Globus pallidus (tissue), 1 donor: ENCODE results near the gene RPLP2.

Experiments
- DNase-seq: peaks from one replicate; pipeline ENCODE4 v3.0.0-alpha.2; 2015; ENCODE audit warnings: low spot score

The RPLP2 gene

GRCh38 chr11:836700-837099, 26.9 kb downstream of the RPLP2 start:
- no peak for DNase-seq

GRCh38 chr11:837189-837989, 27.6 kb downstream of the RPLP2 start:
- DNase-seq = no peak

GRCh38 chr11:837990-838307, 28.2 kb downstream of the RPLP2 start:
- DNase-seq = no peak

- DNase-seq = no peak
These were observed 28.9 kb downstream of the RPLP2 start for GRCh38 chr11:838441-839279.

GRCh38 chr11:839280-839623, 29.5 kb downstream of the RPLP2 start:
- no peak for DNase-seq

- no peak for DNase-seq
These were observed 30.3 kb downstream of the RPLP2 start for GRCh38 chr11:839875-840617.

GRCh38 chr11:841981-842369, 32.2 kb downstream of the RPLP2 start:
- DNase-seq = no peak

- peak; percentile 84 for DNase-seq
These were observed 32.7 kb downstream of the RPLP2 start, which contains the start of the genes POLR2L and TSPAN4 for GRCh38 chr11:842370-843002. POLR2L (minus strand) TSS chr11:842529; CDS start chr11:842508, 21 bp downstream. TSPAN4 (plus strand) TSS chr11:842852; CDS start chr11:850305, 7,453 bp downstream.

GRCh38 chr11:843086-843734, 33.4 kb downstream of the RPLP2 start:
- no peak for DNase-seq

GRCh38 chr11:843818-844692, 34.3 kb downstream of the RPLP2 start:
- no peak for DNase-seq

- no peak for DNase-seq
These were observed 35.2 kb downstream of the RPLP2 start for GRCh38 chr11:844693-845644.

- DNase-seq = no peak
These were observed 36.2 kb downstream of the RPLP2 start for GRCh38 chr11:845872-846495.

GRCh38 chr11:846496-847098, 36.8 kb downstream of the RPLP2 start:
- no peak for DNase-seq

- DNase-seq = no peak
These were observed 38.1 kb downstream of the RPLP2 start for GRCh38 chr11:847876-848275.

- no peak for DNase-seq
These were observed 38.7 kb downstream of the RPLP2 start for GRCh38 chr11:848380-848931.

GRCh38 chr11:849104-849824, 39.5 kb downstream of the RPLP2 start:
- no peak for DNase-seq

GRCh38 chr11:849951-850774, 40.4 kb downstream of the RPLP2 start:
- DNase-seq = no peak
